Prostate gland (tissue), 2 donors: Measurements from ENCODE around the gene GRAP2. TPM values are rescaled to one million over a fixed set of nuclear protein-coding genes. Genes with fewer than 3 reads are reported as not detected.

ENCODE experiments used
- DNase-seq: peaks from one replicate; pipeline ENCODE4 v3.0.0-alpha.2; 2019; ENCODE audit warnings: low spot score
- H3K27ac ChIP-seq, 2 donors: fragments of 200-600 bp; sonication (generic); 2 replicates each; pipeline ENCODE4 v1.5.1; 2017 to 2019
- H3K27me3 ChIP-seq: fragments of 200-600 bp; sonication (generic); replicated peaks from 2 replicates; pipeline ENCODE4 v1.5.1; 2019; ENCODE audit not compliant: insufficient read depth
- H3K36me3 ChIP-seq, 2 donors: fragments of 200-600 bp; sonication (generic); 1 replicate in 1 of 2; 2 replicates in 1 of 2; pipeline versions ENCODE4 v1.5.1 to v1.8.1; 2017 to 2019
- H3K4me1 ChIP-seq: fragments of 200-600 bp; sonication (generic); replicated peaks from 2 replicates; pipeline ENCODE4 v1.5.1; 2019
- H3K4me3 ChIP-seq, 2 donors: fragments of 200-600 bp; sonication (generic); 2 replicates each; pipeline ENCODE4 v1.5.1; 2017 to 2019
- H3K9me3 ChIP-seq: fragments of 200-600 bp; sonication (generic); 2 replicates; pipeline ENCODE4 v1.5.1; 2017
- CTCF ChIP-seq, 4 experiments: fragments of 200-600 bp in 2 of 4; fragments of 450-650 bp in 2 of 4; sonication (generic) in 2 of 4; IDR thresholded peaks; 1 replicate in 3 of 4; 2 replicates in 1 of 4; pipeline ENCODE4 v1.5.1; 2016 to 2019; ENCODE audit warnings: antibody characterized with exemption in 4 of 4, mild to moderate bottlenecking in 2 of 4, moderate library complexity in 2 of 4
- POLR2A ChIP-seq: fragments of 450-650 bp; IDR thresholded peaks from one replicate; pipeline ENCODE4 v1.6.1; 2016; ENCODE audit warnings: antibody characterized with exemption, mild to moderate bottlenecking
- POLR2AphosphoS5 ChIP-seq: sonication (generic); formaldehyde crosslinking; IDR thresholded peaks from one replicate; pipeline ENCODE4 v1.6.1; 2017; ENCODE audit warnings: antibody characterized with exemption
- WGBS: methylation state at CpG from one replicate; pipeline ENCODE4 v1.1.5; 2018; 5-methylcytosine and 5-hydroxymethylcytosine counted together
- intact Hi-C: fragments of 100-400 bp; cut with DNase I; formaldehyde crosslinking; loops from one replicate; pipeline ENCODE4 v1.14.2; 2022
- total RNA-seq, 2 donors: library from RNA; depleted of rRNA; stranded (reverse); fragments of >200 nt; gene quantifications; one replicate each; pipeline ENCODE4 v1.1.0, GENCODE V29; 2016

GRAP2 gene
- total RNA-seq, 2 donors from 2014 or later = 0.91 to 2.2 TPM

DNA sequence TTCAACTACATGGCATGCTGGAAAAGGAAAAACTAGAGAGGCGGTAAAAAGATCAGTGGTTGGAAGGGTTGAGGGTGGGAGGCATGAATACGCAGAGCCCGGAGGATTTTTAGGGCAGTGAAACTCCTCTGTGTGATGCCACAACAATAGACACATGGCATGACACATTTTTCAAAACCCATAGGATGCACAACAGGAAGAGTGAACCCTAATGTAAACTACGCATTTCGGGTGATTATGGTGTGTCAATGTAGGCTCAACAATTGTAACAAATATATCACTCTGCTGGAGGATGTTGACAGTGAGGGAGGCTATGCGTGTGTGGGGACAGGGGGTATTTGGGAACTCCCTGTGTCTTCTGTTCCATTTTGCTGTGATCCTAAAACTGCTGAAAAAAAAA is 78.2 kb downstream of the GRAP2 start:
- intact Hi-C loops = no loop called here
- TF ChIP-seq POLR2A (no peak), CTCF (IDR thresholded peaks at IDR 0.05) (no peak), POLR2AphosphoS5 (no peak)
- no peak overlapping the region for H3K27ac ChIP-seq
- H3K4me3 ChIP-seq = no peak overlapping the region
- no peaks in the 10 kb centered on the region for H3K36me3 ChIP-seq
- no peaks in the 10 kb centered on the region for H3K4me1 ChIP-seq
- no peaks in the 10 kb centered on the region for H3K9me3 ChIP-seq
- H3K27me3 ChIP-seq = no peaks in the 10 kb centered on the region
- no peak for DNase-seq
- WGBS = 77% methylated on average over 6 of the region's 6 CpGs

GRCh38 chr22:39979458-39979857 is 78.6 kb downstream of the GRAP2 start:
- intact Hi-C loops = no loop called here
- H3K36me3 ChIP-seq = no peaks in the 10 kb centered on the region
- no peaks in the 10 kb centered on the region for H3K27me3 ChIP-seq
- no peaks in the 10 kb centered on the region for H3K4me1 ChIP-seq
- H3K27ac ChIP-seq = no peak overlapping the region
- WGBS = 63% methylated on average over 5 of the region's 5 CpGs
- no peak for DNase-seq
- H3K9me3 ChIP-seq = no peaks in the 10 kb centered on the region
- no peak overlapping the region for H3K4me3 ChIP-seq
- TF ChIP-seq POLR2AphosphoS5 (no peak), POLR2A (no peak), CTCF (IDR thresholded peaks at IDR 0.05) (no peak)

DNA sequence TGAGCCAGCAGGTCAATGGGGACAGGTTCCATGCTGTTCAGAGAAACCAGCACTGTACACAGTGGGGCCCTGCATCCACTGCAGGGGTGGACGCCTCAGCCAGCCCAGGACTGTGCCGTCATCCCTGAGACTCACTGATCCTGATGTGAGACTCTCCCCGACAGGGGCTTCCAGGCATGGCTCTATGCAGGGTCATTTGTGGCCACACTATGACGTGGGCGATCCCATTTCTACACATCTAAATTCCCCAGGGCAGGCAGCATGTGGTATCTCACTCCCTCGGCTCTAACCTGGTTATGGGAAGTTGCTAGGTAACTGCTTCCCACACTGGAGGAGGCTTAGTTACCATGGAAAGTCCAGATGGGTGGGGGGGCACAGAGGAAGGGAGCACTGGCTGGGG is 79.7 kb downstream of the GRAP2 start:
- no peak overlapping the region for H3K27ac ChIP-seq
- TF ChIP-seq POLR2AphosphoS5 (no peak), POLR2A (no peak), CTCF (IDR thresholded peaks at IDR 0.05) (no peak)
- no peak for DNase-seq
- H3K4me3 ChIP-seq = no peak overlapping the region
- no peaks in the 10 kb centered on the region for H3K4me1 ChIP-seq
- WGBS = 78% methylated on average over 6 of the region's 6 CpGs
- intact Hi-C loops = no loop called here
- H3K9me3 ChIP-seq = no peaks in the 10 kb centered on the region
- H3K27me3 ChIP-seq = no peaks in the 10 kb centered on the region
- no peaks in the 10 kb centered on the region for H3K36me3 ChIP-seq

- H3K36me3 ChIP-seq = no peaks in the 10 kb centered on the region
- H3K9me3 ChIP-seq = no peaks in the 10 kb centered on the region
- H3K27me3 ChIP-seq = no peaks in the 10 kb centered on the region
- intact Hi-C loops = no loop called here
- H3K4me3 ChIP-seq = no peak overlapping the region
- no peak for TF ChIP-seq POLR2A
- TF ChIP-seq CTCF (IDR thresholded peaks at IDR 0.05) = no peak
- no peak for TF ChIP-seq POLR2AphosphoS5
- H3K27ac ChIP-seq = no peak overlapping the region
- DNase-seq = no peak
- H3K4me1 ChIP-seq = no peaks in the 10 kb centered on the region
- 98% methylated on average over 4 of the region's 4 CpGs for WGBS
Measured at GRCh38 chr22:39983346-39983745, 82.5 kb downstream of the GRAP2 start.

DNA sequence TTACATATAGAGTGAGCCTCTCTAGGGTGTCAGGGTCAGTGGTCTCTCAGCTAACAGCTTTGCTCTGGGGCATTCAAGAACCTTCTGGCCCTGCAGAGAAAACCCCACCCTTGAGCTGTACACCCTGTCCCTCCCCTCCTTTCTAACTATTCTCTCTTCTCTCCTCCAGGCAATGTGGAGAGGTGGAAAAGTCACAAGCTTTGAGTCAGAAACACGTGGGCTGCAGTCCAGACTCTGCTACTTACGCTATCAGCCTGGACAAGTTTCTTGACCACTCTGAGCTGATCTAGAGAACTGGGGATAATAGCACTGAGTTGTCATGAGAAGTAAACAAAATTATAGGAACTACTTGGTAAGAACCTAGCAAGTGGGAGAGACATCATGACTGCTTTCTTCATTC is 83.1 kb downstream of the GRAP2 start:
- H3K27me3 ChIP-seq = no peaks in the 10 kb centered on the region
- DNase-seq = no peak
- no peak overlapping the region for H3K27ac ChIP-seq
- H3K4me3 ChIP-seq = no peak overlapping the region
- intact Hi-C loops = no loop called here
- no peak for TF ChIP-seq CTCF (IDR thresholded peaks at IDR 0.05)
- TF ChIP-seq POLR2A = no peak
- TF ChIP-seq POLR2AphosphoS5 = no peak
- no peaks in the 10 kb centered on the region for H3K36me3 ChIP-seq
- WGBS = 57% methylated on average over 2 of the region's 2 CpGs
- no peaks in the 10 kb centered on the region for H3K9me3 ChIP-seq
- H3K4me1 ChIP-seq = no peaks in the 10 kb centered on the region
